Stimulated activated CD8-positive, alpha-beta memory T cell treated with anti-CD3 and anti-CD28 coated beads, Interleukin-15, amount 100 ng/mL, for 4 hours (primary cell): Measurements from ENCODE around the gene CYP2W1.
"Not testable (repeated sequence)": the region's sequence is repeated elsewhere in the genome, so short reads cannot be mapped to it uniquely, and the experiment has no call there.

Experiments
- DNase-seq, 2 donors: peaks; one replicate each; pipeline ENCODE4 v3.0.0-alpha.2; 2020; ENCODE audit warnings: low read depth in 2 of 2

The CYP2W1 gene

DNA sequence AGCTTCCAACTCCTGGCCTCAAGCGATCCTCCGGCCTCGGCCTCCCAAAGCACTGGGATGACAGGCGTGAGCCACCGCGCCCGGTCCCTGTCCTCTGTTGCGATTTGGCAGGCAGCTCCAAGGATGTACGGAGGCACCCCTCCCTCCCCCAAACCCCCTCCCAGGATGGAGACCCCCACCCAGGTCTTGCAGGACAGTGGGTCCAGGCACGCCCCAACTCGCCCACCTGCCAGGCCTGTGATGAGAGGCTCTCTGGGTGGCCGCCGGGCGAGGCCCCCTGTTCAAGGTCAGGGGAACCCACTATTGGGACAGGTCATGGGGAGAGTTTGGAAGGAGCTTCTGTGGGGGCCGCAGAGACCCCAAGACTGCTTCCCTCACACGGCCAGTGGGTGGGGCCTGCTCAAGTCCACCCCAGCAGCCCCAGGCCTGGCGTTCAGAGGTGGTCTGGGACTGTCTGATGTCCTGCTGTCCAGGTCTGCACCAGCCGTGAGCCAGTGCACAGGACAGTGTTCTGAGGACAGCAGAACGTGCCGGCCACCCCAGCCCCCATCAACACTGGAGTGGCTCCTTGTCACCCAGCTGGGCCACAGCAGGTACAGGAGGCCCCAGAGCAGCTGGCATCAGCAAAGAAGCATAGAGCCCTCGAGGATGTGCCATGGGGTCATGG, 31.0 kb upstream of the CYP2W1 start:
- DNase-seq = no peak

DNA sequence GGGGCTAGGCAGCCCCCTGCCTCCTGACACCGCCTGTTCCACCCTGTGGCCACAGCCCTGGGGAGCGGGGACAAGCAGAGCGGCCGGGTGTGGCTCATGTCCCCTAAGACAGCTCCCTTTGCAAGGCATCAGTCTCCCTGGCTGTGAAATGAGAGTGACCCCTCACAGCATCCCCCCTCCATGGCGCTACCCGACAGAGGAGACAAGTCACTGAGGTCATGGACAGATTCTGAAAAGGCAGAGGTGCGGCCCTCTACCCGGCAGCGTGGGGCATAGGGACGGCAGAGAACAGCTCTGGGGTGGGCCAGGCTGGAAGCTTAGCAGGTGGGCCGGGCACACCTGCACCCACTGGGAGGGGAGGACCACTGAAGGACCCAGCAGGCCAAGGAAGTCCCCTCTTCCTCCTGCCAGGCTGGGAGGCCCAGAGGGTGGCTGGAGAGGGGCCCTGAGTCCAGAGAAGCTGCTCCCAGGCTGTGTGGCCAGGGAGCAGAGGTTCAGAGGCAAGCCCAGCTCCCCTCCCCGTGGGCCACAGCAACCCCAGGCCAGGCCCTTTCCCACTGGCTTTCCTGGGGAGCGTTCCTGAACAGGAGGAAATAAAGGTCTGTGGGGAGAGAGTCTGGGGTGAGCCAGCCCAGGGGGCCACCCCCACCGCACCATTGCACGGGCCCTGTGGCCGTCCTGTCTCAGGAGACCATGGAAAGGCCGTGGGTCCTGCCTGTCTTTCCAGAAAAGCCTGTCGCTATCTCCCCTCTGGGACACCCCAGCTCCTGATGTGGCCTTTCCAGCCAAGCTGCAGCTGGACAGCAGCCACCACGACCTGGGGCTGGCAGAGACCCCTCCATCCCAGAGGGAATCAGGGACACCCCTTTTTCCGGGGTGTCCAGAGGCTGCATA, 30.2 kb upstream of the CYP2W1 start:
- no peak for DNase-seq

DNA sequence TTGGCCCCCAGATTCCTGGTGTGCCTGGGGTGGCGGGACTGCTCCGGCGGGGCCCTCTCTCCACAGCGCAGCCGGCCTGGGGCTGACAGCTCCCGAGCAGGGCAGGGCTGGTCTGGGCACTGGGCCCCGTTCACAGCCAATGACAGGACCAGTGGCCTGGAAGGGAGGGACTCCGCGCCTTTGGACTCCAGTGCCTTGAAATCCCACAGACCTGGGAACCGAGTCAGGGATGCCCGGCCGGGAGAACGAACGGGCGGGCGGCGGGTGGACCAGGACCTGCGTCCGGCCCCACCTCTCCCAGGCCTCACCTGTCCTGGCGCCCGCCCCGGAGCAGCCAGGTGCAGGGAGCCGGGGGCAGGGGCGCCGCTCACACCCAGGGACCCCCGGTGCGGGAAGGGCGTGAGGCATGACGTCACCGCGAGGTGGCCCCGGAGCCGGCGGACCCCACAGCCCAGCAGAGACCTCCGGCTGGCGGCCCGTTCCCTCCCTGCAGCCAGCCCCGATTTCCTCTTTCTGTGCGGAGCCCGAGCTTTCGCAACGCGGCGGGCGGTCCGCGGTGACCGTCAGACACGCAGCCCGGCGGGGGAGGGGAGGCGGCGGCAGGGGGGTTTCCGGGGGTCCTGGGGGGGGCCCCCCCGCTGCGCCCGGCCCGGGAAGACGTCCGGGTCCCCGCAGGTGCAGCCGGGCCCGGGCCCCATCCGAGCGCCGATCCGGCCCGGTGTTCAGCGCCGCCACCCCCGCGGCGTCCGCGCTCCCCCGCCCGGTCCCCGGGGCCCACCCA, 29.2 kb upstream of the CYP2W1 start:
- no peak for DNase-seq

- peak in 1 of 2 donors; percentile 47 for DNase-seq
Observed at GRCh38 chr7:954330-955238, 28.4 kb upstream of the CYP2W1 start, which contains the start of gene ADAP1. Gene ADAP1 (minus strand): TSS chr7:954680. CDS start chr7:954477, 203 bp downstream.

- DNase-seq = no peak
Observed at GRCh38 chr7:956031-956430, 26.9 kb upstream of the CYP2W1 start.

- no peak for DNase-seq
Observed at GRCh38 chr7:957418-958220, 25.4 kb upstream of the CYP2W1 start.

DNA sequence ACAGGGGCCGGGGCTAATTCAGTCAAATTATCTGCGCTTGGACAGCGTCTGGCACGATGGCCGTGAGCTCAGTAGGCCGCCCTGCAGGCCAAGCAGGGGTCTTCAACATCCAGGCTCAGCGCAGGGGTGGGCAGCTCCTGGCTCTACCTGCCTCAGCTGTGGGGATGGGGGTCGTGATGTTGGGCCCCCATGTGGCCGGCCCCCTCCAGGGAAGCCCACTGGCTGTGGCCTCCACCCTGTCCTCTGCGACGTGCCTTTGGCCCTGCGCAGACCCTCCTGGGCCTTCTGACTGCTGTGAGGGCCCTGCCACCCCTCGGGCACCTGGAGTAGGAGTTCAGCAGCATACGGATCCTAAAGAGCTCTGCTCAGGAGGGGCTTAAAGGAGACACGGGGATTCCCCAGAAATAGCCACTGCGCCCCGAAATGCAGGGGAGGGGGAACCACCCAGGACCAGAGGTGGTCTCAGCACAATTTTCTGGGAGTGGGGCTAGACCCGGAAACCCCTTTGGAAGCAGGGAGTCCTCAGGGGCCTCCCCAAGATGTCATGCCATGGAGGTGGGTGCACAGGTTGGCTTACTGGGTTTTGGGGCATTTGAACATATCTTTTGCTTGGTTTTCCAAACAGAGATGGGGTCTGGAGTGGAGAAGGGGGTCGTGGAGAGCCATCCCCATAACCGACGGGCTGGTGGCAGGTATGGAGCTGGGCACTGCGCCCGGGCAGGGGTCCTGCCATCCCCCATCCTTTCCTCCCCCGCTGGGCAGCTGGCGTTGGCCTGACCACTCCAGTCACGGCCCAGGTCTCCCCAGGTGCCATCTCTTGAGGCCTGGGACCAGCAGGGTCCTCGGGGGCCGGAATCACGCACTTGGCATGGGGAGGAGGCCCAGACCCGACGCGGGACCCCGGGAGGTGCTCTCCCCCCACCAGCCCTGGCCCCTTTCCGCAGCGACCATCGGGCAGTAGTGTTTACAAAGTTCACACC, 24.5 kb upstream of the CYP2W1 start:
- DNase-seq = no peak

DNA sequence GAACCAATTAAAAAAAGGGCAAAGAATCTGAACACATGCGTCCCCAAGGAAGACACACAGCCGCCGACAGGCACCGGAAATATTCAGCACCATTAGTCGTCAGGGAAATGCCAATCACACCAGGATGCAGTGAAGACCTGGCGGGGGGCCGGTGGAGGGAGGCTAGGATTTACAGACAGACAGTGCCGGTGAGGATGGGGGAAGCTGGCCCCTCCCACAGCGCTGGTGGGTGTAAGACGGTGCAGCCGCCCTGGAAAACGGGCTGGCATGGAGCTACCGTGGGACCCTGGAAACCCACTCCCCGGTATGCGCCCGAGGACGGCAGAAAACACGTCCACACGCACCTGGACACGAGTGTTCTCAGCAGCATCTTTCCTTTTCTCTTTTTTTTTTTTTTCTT, 23.7 kb upstream of the CYP2W1 start:
- DNase-seq = no peak

- DNase-seq = not testable (repeated sequence)
Observed at GRCh38 chr7:959740-960139, 23.2 kb upstream of the CYP2W1 start.

- no peak for DNase-seq
Observed at GRCh38 chr7:960269-960871, 22.6 kb upstream of the CYP2W1 start.

GRCh38 chr7:960972-961371, 22.0 kb upstream of the CYP2W1 start:
- DNase-seq = not testable (repeated sequence)

GRCh38 chr7:961546-962400, 21.2 kb upstream of the CYP2W1 start:
- no peak for DNase-seq

DNA sequence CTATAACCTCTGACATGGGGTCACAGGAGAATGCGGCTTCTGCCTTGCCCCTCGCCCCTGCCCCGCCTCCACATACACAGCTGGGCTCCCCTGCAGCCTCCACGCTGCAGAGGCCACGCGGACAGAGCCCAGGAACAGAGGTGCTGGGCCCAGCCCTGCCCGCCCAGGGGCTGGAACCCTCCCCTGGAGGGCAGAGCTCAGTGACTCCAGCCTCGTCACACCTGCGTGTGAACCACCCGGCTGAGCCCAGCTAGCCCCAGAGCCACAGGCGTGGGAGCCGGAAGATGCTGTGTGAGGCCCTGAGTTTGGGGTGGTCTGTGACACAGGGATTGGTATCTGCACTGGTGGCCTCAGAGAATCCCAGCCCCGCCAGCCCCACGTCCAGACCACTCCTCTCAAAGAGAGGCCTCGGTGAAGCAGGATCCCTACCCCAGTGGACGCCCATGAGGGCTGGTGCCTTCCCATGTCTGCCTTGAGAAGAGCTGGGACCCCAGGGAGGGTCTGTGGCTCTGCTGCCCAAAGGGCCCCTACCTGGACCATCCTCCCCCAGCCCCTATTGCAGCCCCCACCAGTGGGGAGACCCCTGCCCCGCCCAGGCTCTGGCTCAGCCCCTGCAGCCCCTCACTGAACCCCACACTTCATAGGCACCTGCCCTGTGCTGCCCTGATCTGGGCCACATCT, 20.4 kb upstream of the CYP2W1 start:
- DNase-seq = no peak

- no peak for DNase-seq
Observed at GRCh38 chr7:963236-964078, 19.5 kb upstream of the CYP2W1 start.

DNA sequence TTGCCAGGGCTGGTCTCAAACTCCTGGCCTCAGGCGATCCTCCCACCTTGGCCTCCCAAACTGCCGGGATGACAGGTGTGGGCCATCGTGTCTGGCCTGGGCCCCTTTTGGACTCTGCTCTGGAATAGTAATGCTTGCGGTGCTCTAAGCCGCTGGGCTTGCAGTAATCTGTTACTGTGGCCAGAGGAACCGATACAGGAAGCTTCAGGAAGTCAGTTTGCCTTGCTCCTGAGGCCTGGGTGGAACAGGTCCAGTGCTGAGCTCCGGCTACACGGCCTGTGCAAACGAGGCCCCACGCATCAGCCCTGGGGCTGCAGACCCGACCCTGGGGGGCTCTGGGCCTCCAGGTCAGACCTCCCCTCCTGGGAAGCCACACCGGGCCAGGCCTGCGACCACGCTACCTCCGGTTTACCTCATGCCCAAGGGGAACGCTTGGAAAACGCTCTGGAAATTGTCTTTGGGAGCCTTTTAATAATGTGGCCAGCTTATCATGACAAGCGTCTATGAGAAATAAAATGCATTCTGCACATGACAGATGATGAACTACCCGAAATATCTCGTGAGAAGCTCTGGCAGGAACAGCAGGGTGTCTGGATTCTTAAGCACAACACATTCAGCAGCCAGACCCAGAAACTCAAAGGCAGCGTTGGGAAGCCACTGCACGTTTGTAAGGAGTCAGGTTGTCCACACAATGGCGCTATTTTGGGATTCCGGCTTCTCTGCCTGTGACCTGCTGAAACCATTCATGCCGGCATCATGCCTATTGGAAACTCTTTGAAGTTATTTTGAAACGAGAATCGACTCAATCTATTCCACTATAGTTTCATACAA, 18.4 kb upstream of the CYP2W1 start:
- no peak for DNase-seq
